Urinary bladder (tissue), 4 donors: ENCODE results near the gene CHN2. TPM values are rescaled to one million over a fixed set of nuclear protein-coding genes. Genes with fewer than 3 reads are reported as not detected.

Experiments used
- DNase-seq: peaks from one replicate; pipeline ENCODE4 v3.0.0-alpha.2; 2015; ENCODE audit errors: extremely low spot score
- H3K27ac ChIP-seq: one replicate; pipeline ENCODE4 v1.5.1; 2013; ENCODE audit warnings: low read depth, mild to moderate bottlenecking, moderate library complexity
- H3K36me3 ChIP-seq: one replicate; pipeline ENCODE4 v1.6.1; 2013; ENCODE audit warnings: mild to moderate bottlenecking, moderate library complexity; ENCODE audit not compliant: insufficient read depth
- H3K4me1 ChIP-seq: one replicate; pipeline ENCODE4 v1.6.1; 2013; ENCODE audit warnings: mild to moderate bottlenecking, moderate library complexity; ENCODE audit not compliant: insufficient read depth
- H3K4me3 ChIP-seq: one replicate; pipeline ENCODE4 v1.5.1; 2013; ENCODE audit warnings: low read depth, low read length
- WGBS: extraction: QIAGEN DNeasy Blood & Tissue Kit; methylation state at CpG from one replicate; pipeline ENCODE4 v1.1.7; 2013; 5-methylcytosine and 5-hydroxymethylcytosine counted together
- polyA plus RNA-seq: library from polyadenylated mRNA; stranded (reverse); fragments of 200-250 nt; gene quantifications from one replicate; pipeline ENCODE4 v1.2.3, GENCODE V29; 2013
- total RNA-seq: library from RNA; depleted of rRNA; stranded (reverse); fragments of >200 nt; gene quantifications from one replicate; pipeline ENCODE4 v1.2.3, GENCODE V29; 2014
- donor health status: healthy with polysubstance abuse.
- donor health status: healthy.

The CHN2 gene
- total and polyA plus RNA-seq, 2 donors = 6.8 to 14.5 TPM

GRCh38 chr7:29413626-29414136 is 219.1 kb downstream of the CHN2 start:
- H3K4me1 ChIP-seq = no peaks in the 10 kb centered on the region
- H3K36me3 ChIP-seq = no peaks in the 10 kb centered on the region
- H3K4me3 ChIP-seq = no peak overlapping the region
- no peak for DNase-seq
- 83% methylated on average over 12 of the region's 12 CpGs for WGBS
- H3K27ac ChIP-seq = no peak overlapping the region

- no peak overlapping the region for H3K27ac ChIP-seq
- 94% methylated on average over 10 of the region's 10 CpGs for WGBS
- H3K36me3 ChIP-seq = no peaks in the 10 kb centered on the region
- H3K4me3 ChIP-seq = no peak overlapping the region
- DNase-seq = no peak
- no peaks in the 10 kb centered on the region for H3K4me1 ChIP-seq
These were observed 219.6 kb downstream of the CHN2 start for GRCh38 chr7:29414216-29414615.

GRCh38 chr7:29415215-29415614 is 220.6 kb downstream of the CHN2 start:
- whole genome bisulfite sequencing = 85% methylated on average over 5 of the region's 5 CpGs
- Histone ChIP-seq H3K4me1 (no peaks in the 10 kb centered on the region), H3K4me3 (no peak overlapping the region), H3K36me3 (no peaks in the 10 kb centered on the region), H3K27ac (no peak overlapping the region)
- DNase-seq = no peak

GRCh38 chr7:29416276-29416937 is 221.8 kb downstream of the CHN2 start:
- Histone ChIP-seq H3K27ac (no peak overlapping the region), H3K4me3 (no peak overlapping the region), H3K4me1 (no peaks in the 10 kb centered on the region), H3K36me3 (no peaks in the 10 kb centered on the region)
- DNase-seq = no peak
- 87% methylated on average over 10 of the region's 10 CpGs for WGBS

GRCh38 chr7:29416938-29417305 is 222.3 kb downstream of the CHN2 start:
- Histone ChIP-seq H3K4me1 (no peaks in the 10 kb centered on the region), H3K36me3 (no peaks in the 10 kb centered on the region), H3K4me3 (no peak overlapping the region), H3K27ac (no peak overlapping the region)
- no peak for DNase-seq
- 95% methylated on average over 9 of the region's 9 CpGs for WGBS

- Histone ChIP-seq H3K4me1 (no peaks in the 10 kb centered on the region), H3K4me3 (no peak overlapping the region), H3K27ac (no peak overlapping the region), H3K36me3 (no peaks in the 10 kb centered on the region)
- WGBS = 95% methylated on average over 12 of the region's 12 CpGs
- no peak for DNase-seq
These were observed 223.5 kb downstream of the CHN2 start for GRCh38 chr7:29418056-29418455.

- H3K4me3 ChIP-seq = no peak overlapping the region
- H3K36me3 ChIP-seq = no peaks in the 10 kb centered on the region
- no peak overlapping the region for H3K27ac ChIP-seq
- 85% methylated on average over 6 of the region's 6 CpGs for WGBS
- no peaks in the 10 kb centered on the region for H3K4me1 ChIP-seq
- no peak for DNase-seq
These were observed 224.1 kb downstream of the CHN2 start for GRCh38 chr7:29418651-29419050.

- Histone ChIP-seq H3K36me3 (no peaks in the 10 kb centered on the region), H3K27ac (no peak overlapping the region), H3K4me1 (no peaks in the 10 kb centered on the region), H3K4me3 (no peak overlapping the region)
- DNase-seq = no peak
These were observed 225.4 kb downstream of the CHN2 start for GRCh38 chr7:29420011-29420410.

GRCh38 chr7:29421010-29421956 is 226.7 kb downstream of the CHN2 start:
- no peak for DNase-seq
- 81% methylated on average over 12 of the region's 12 CpGs for WGBS

GRCh38 chr7:29422829-29423228 is 228.3 kb downstream of the CHN2 start:
- Histone ChIP-seq H3K4me3 (no peak overlapping the region), H3K27ac (no peak overlapping the region), H3K36me3 (no peaks in the 10 kb centered on the region), H3K4me1 (no peaks in the 10 kb centered on the region)
- no peak for DNase-seq
- WGBS = 85% methylated on average over 5 of the region's 5 CpGs

More at GRCh38 chr7:29421010-29421956, 226.7 kb downstream of the CHN2 start:
- no peak overlapping the region for H3K27ac ChIP-seq
- no peak overlapping the region for H3K4me3 ChIP-seq
- no peaks in the 10 kb centered on the region for H3K36me3 ChIP-seq
- no peaks in the 10 kb centered on the region for H3K4me1 ChIP-seq

GRCh38 chr7:29424295-29424983 is 229.9 kb downstream of the CHN2 start:
- H3K36me3 ChIP-seq = no peaks in the 10 kb centered on the region
- 92% methylated on average over 7 of the region's 7 CpGs for WGBS
- H3K4me1 ChIP-seq = no peaks in the 10 kb centered on the region
- no peak for DNase-seq
- no peak overlapping the region for H3K4me3 ChIP-seq
- no peak overlapping the region for H3K27ac ChIP-seq

GRCh38 chr7:29424984-29425309 is 230.4 kb downstream of the CHN2 start:
- no peak for DNase-seq
- H3K4me3 ChIP-seq = no peak overlapping the region
- H3K4me1 ChIP-seq = no peaks in the 10 kb centered on the region
- 94% methylated on average over 3 of the region's 3 CpGs for WGBS
- H3K27ac ChIP-seq = no peak overlapping the region
- no peaks in the 10 kb centered on the region for H3K36me3 ChIP-seq

- 93% methylated on average over 5 of the region's 5 CpGs for WGBS
- H3K4me1 ChIP-seq = no peaks in the 10 kb centered on the region
- H3K4me3 ChIP-seq = no peak overlapping the region
- no peak for DNase-seq
- H3K27ac ChIP-seq = no peak overlapping the region
- H3K36me3 ChIP-seq = no peaks in the 10 kb centered on the region
These were observed 232.0 kb downstream of the CHN2 start for GRCh38 chr7:29426587-29426986.
